SK-N-SH treated with all-trans-retinoic acid at 6 μM for 48 hours (cell line): ENCODE results near the gene NCOA6.

Experiments
- ATAC-seq: fragments of 200-7000 bp; cut with Tn5 transposase; 3 replicates; pipeline ENCODE4 v1.9.1; 2020; ENCODE audit warnings: mild to moderate bottlenecking, moderate library complexity
- CSDC2 ChIP-seq: fragments of 250-450 bp; sonication (Bioruptor Pico); IDR thresholded peaks from 2 replicates; pipeline ENCODE4 v1.5.0; 2020; ENCODE audit warnings: mild to moderate bottlenecking, moderate library complexity
- ESRRG ChIP-seq: fragments of 250-450 bp; sonication (Bioruptor Pico); IDR thresholded peaks from 2 replicates; pipeline ENCODE4 v1.6.1; 2021; ENCODE audit warnings: mild to moderate bottlenecking
- ISL1 ChIP-seq: fragments of 250-450 bp; sonication (Bioruptor Pico); IDR thresholded peaks from 2 replicates; pipeline ENCODE4 v2.1.2; 2022; ENCODE audit warnings: mild to moderate bottlenecking, moderate library complexity
- OSR1 ChIP-seq: fragments of 250-450 bp; sonication (Bioruptor Pico); IDR thresholded peaks from 2 replicates; pipeline ENCODE4 v1.8.0; 2022; ENCODE audit warnings: moderate library complexity, mild to moderate bottlenecking, inconsistent platforms
- PPARA ChIP-seq: fragments of 250-450 bp; sonication (Bioruptor Pico); IDR thresholded peaks from 2 replicates; pipeline ENCODE4 v1.5.0; 2020; ENCODE audit warnings: mild to moderate bottlenecking, borderline replicate concordance
- RARB ChIP-seq: fragments of 250-450 bp; sonication (Bioruptor Pico); IDR thresholded peaks from 2 replicates; pipeline ENCODE4 v1.8.0; 2021; ENCODE audit warnings: mild to moderate bottlenecking, moderate library complexity
- SNAI2 ChIP-seq: fragments of 250-450 bp; sonication (Bioruptor Pico); IDR thresholded peaks from 2 replicates; pipeline ENCODE4 v1.5.0; 2020; ENCODE audit warnings: mild to moderate bottlenecking, moderate library complexity
- TCF4 ChIP-seq: fragments of 250-450 bp; sonication (Bioruptor Pico); IDR thresholded peaks from 2 replicates; pipeline ENCODE4 v1.8.0; 2021; ENCODE audit warnings: mild to moderate bottlenecking, moderate library complexity, borderline replicate concordance
- TOX ChIP-seq: fragments of 250-450 bp; sonication (Bioruptor Pico); IDR thresholded peaks from 2 replicates; pipeline ENCODE4 v1.8.0; 2021; ENCODE audit warnings: mild to moderate bottlenecking, moderate library complexity, borderline replicate concordance
- ZC3H10 ChIP-seq: fragments of 250-450 bp; sonication (Bioruptor Pico); IDR thresholded peaks from 2 replicates; pipeline ENCODE4 v1.5.1; 2021; ENCODE audit warnings: mild to moderate bottlenecking, moderate library complexity
- ZFP3 ChIP-seq: fragments of 250-450 bp; sonication (Bioruptor Pico); IDR thresholded peaks from 2 replicates; pipeline ENCODE4 v1.5.0; 2020; ENCODE audit warnings: mild to moderate bottlenecking, moderate library complexity
- ZFP30 ChIP-seq: fragments of 450-650 bp; formaldehyde crosslinking; IDR thresholded peaks from 2 replicates; pipeline ENCODE4 v1.5.0; 2022; ENCODE audit warnings: mild to moderate bottlenecking, moderate library complexity
- ZNF565 ChIP-seq: fragments of 450-650 bp; formaldehyde crosslinking; conservative IDR thresholded peaks from 2 replicates; pipeline ENCODE4 v1.5.0; 2020; ENCODE audit warnings: low read depth, mild to moderate bottlenecking, moderate library complexity
- ZNF70 ChIP-seq: fragments of 450-650 bp; formaldehyde crosslinking; IDR thresholded peaks from 2 replicates; pipeline ENCODE4 v1.5.0; 2020; ENCODE audit warnings: mild to moderate bottlenecking, moderate library complexity
- ZNF8 ChIP-seq: fragments of 450-650 bp; formaldehyde crosslinking; IDR thresholded peaks from 2 replicates; pipeline ENCODE4 v1.5.0; 2020; ENCODE audit warnings: mild to moderate bottlenecking, moderate library complexity
- TF ChIP-seq, protein P1 (sequence below): fragments of 250-450 bp; sonication (Bioruptor Pico); IDR thresholded peaks from 2 replicates; pipeline ENCODE4 v1.5.1; 2020; ENCODE audit warnings: low read depth, mild to moderate bottlenecking, moderate library complexity
- TF ChIP-seq, protein P2 (sequence below): fragments of 250-450 bp; sonication (Bioruptor Pico); IDR thresholded peaks from 2 replicates; pipeline ENCODE4 v1.5.0; 2020; ENCODE audit warnings: mild to moderate bottlenecking, moderate library complexity
- TF ChIP-seq, protein P3 (sequence below): fragments of 250-450 bp; sonication (Bioruptor Pico); IDR thresholded peaks from 2 replicates; pipeline ENCODE4 v1.8.0; 2021; ENCODE audit warnings: low read depth, mild to moderate bottlenecking, moderate library complexity, borderline replicate concordance
- TF ChIP-seq, protein P4 (sequence below): fragments of 250-450 bp; sonication (Bioruptor Pico); IDR thresholded peaks from 2 replicates; pipeline ENCODE4 v1.8.0; 2020; ENCODE audit warnings: mild to moderate bottlenecking, moderate library complexity, borderline replicate concordance
- TF ChIP-seq, protein P5 (sequence below): fragments of 250-450 bp; sonication (Bioruptor Pico); IDR thresholded peaks from 2 replicates; pipeline ENCODE4 v1.5.1; 2021; ENCODE audit warnings: mild to moderate bottlenecking, moderate library complexity

Gene NCOA6

DNA sequence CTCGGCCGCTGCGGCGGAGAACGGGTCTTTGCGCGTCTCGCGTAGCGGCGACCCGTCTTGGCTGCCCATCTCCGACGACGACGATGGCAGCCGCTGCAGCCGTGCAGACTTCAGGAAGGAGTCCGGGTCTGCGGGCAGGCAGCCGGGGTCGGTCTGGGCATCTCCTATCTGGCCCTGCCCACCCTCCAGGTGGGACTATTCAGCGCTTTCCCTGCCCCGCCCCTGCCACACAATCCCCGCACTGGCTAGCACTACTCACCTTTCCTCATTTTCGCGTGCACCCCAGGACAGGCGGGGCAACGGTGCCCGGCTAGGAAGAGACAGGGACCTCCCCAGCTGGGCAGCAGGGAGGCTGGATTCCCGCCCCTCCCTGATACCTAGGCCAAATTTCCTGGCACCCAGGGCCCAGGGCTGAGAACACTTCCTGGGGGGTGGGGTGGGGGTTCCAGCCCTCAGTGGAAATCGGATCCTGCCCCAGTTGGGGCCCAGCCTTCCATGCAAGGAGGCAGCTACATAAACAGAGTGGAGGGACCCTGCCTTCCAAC lies 38.0 kb upstream of the NCOA6 start:
- TF ChIP-seq, protein P1, sequence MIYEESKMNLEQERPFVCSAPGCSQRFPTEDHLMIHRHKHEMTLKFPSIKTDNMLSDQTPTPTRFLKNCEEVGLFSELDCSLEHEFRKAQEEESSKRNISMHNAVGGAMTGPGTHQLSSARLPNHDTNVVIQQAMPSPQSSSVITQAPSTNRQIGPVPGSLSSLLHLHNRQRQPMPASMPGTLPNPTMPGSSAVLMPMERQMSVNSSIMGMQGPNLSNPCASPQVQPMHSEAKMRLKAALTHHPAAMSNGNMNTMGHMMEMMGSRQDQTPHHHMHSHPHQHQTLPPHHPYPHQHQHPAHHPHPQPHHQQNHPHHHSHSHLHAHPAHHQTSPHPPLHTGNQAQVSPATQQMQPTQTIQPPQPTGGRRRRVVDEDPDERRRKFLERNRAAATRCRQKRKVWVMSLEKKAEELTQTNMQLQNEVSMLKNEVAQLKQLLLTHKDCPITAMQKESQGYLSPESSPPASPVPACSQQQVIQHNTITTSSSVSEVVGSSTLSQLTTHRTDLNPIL (CRISPR knock-in tag) = no peak
- TF ChIP-seq ZFP3 (CRISPR knock-in tag) (no peak), ESRRG (no peak), OSR1 (CRISPR knock-in tag) (no peak), CSDC2 (CRISPR knock-in tag) (no peak)
- TF ChIP-seq, protein P2, sequence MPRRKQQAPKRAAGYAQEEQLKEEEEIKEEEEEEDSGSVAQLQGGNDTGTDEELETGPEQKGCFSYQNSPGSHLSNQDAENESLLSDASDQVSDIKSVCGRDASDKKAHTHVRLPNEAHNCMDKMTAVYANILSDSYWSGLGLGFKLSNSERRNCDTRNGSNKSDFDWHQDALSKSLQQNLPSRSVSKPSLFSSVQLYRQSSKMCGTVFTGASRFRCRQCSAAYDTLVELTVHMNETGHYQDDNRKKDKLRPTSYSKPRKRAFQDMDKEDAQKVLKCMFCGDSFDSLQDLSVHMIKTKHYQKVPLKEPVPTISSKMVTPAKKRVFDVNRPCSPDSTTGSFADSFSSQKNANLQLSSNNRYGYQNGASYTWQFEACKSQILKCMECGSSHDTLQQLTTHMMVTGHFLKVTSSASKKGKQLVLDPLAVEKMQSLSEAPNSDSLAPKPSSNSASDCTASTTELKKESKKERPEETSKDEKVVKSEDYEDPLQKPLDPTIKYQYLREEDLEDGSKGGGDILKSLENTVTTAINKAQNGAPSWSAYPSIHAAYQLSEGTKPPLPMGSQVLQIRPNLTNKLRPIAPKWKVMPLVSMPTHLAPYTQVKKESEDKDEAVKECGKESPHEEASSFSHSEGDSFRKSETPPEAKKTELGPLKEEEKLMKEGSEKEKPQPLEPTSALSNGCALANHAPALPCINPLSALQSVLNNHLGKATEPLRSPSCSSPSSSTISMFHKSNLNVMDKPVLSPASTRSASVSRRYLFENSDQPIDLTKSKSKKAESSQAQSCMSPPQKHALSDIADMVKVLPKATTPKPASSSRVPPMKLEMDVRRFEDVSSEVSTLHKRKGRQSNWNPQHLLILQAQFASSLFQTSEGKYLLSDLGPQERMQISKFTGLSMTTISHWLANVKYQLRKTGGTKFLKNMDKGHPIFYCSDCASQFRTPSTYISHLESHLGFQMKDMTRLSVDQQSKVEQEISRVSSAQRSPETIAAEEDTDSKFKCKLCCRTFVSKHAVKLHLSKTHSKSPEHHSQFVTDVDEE = no peak
- TF ChIP-seq, all 23 proteins: peak for 0
- ATAC-seq = no peak

DNA sequence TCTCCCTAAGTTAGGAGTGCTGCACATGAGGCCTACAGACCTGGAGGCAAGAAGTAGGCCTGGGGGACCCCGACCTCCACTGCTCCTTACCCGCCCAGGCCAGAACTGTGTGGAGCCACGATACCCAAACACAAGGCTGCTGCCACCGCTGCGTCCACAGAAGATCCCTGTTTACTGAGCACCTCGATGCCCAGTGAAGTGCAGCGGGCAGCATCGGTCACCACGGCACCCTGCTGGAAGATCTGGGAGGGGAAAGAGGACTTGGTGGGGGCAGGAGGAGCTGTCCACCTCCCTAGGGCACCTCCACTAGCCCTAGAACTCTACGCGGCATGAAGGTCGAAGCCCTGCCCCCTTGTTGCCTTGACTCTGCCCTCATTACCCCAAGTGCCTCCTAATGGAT lies 37.3 kb upstream of the NCOA6 start:
- no peak for ATAC-seq
- no peak for TF ChIP-seq TOX (CRISPR knock-in tag)
- TF ChIP-seq, protein P3, sequence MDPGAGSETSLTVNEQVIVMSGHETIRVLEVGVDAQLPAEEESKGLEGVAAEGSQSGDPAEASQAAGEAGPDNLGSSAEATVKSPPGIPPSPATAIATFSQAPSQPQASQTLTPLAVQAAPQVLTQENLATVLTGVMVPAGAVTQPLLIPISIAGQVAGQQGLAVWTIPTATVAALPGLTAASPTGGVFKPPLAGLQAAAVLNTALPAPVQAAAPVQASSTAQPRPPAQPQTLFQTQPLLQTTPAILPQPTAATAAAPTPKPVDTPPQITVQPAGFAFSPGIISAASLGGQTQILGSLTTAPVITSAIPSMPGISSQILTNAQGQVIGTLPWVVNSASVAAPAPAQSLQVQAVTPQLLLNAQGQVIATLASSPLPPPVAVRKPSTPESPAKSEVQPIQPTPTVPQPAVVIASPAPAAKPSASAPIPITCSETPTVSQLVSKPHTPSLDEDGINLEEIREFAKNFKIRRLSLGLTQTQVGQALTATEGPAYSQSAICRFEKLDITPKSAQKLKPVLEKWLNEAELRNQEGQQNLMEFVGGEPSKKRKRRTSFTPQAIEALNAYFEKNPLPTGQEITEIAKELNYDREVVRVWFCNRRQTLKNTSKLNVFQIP (CRISPR knock-in tag) = no peak
- no peak for TF ChIP-seq TCF4 (CRISPR knock-in tag)
- no peak for TF ChIP-seq ZFP30
- no peak for TF ChIP-seq ZC3H10 (CRISPR knock-in tag)
- TF ChIP-seq, protein P4, sequence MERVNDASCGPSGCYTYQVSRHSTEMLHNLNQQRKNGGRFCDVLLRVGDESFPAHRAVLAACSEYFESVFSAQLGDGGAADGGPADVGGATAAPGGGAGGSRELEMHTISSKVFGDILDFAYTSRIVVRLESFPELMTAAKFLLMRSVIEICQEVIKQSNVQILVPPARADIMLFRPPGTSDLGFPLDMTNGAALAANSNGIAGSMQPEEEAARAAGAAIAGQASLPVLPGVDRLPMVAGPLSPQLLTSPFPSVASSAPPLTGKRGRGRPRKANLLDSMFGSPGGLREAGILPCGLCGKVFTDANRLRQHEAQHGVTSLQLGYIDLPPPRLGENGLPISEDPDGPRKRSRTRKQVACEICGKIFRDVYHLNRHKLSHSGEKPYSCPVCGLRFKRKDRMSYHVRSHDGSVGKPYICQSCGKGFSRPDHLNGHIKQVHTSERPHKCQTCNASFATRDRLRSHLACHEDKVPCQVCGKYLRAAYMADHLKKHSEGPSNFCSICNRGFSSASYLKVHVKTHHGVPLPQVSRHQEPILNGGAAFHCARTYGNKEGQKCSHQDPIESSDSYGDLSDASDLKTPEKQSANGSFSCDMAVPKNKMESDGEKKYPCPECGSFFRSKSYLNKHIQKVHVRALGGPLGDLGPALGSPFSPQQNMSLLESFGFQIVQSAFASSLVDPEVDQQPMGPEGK (CRISPR knock-in tag) = no peak
- TF ChIP-seq SNAI2 (CRISPR knock-in tag) = no peak
- no peak for TF ChIP-seq OSR1 (CRISPR knock-in tag)
- TF ChIP-seq PPARA (CRISPR knock-in tag) = no peak
- TF ChIP-seq CSDC2 (CRISPR knock-in tag) = no peak
- no peak for TF ChIP-seq ZNF565 (CRISPR knock-in tag)
- TF ChIP-seq ZFP3 (CRISPR knock-in tag) = no peak
- TF ChIP-seq ISL1 (CRISPR knock-in tag) = no peak
- TF ChIP-seq, protein P5, sequence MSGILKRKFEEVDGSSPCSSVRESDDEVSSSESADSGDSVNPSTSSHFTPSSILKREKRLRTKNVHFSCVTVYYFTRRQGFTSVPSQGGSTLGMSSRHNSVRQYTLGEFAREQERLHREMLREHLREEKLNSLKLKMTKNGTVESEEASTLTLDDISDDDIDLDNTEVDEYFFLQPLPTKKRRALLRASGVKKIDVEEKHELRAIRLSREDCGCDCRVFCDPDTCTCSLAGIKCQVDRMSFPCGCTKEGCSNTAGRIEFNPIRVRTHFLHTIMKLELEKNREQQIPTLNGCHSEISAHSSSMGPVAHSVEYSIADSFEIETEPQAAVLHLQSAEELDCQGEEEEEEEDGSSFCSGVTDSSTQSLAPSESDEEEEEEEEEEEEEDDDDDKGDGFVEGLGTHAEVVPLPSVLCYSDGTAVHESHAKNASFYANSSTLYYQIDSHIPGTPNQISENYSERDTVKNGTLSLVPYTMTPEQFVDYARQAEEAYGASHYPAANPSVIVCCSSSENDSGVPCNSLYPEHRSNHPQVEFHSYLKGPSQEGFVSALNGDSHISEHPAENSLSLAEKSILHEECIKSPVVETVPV = no peak
- no peak for TF ChIP-seq ESRRG

DNA sequence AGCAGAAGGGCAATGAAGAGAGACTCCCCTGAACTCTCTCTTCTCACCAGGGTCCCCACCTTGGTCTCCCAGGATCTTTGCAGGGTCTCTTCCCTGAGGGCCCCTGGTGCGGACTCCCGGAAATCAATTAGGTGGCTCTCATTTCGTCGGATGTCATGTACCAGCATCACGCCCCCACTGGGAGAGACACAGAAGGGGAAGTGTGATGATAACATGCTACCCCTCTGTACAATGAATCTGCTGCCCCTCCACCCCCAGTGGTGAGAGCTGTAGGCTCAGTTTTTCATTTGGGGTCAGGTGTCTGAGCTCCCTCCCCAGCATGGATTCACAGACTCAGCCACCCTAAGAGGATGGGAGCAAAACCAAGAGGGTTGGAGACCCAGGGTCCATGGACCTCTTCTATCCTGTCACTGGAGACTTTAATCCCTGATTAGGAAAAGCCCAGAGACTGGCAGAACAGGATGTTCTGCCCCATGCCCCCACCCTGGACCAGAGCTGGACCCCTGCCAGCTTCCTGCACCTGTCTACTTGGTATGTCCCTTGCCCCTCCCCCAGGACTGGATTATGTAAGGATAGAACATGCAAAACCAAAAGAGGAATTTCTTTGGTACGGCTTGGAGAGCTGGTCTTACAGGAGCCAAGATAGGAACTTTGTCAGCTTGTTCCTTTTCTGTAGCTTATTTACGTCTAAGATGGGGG lies 36.1 kb upstream of the NCOA6 start:
- TF ChIP-seq TCF4 (CRISPR knock-in tag) (no peak), ZNF70 (no peak), ZFP3 (CRISPR knock-in tag) (no peak), RARB (CRISPR knock-in tag) (no peak), ZNF8 (CRISPR knock-in tag) (no peak), ISL1 (CRISPR knock-in tag) (no peak), ZFP30 (no peak), PPARA (CRISPR knock-in tag) (no peak), ZNF565 (CRISPR knock-in tag) (no peak)
- TF ChIP-seq, protein P5 = no peak
- TF ChIP-seq, protein P1 (CRISPR knock-in tag) = no peak
- TF ChIP-seq, protein P4 (CRISPR knock-in tag) = no peak
- ATAC-seq = no peak
